ENCODE data around the gene CLEC1A.

Gene CLEC1A

DNA sequence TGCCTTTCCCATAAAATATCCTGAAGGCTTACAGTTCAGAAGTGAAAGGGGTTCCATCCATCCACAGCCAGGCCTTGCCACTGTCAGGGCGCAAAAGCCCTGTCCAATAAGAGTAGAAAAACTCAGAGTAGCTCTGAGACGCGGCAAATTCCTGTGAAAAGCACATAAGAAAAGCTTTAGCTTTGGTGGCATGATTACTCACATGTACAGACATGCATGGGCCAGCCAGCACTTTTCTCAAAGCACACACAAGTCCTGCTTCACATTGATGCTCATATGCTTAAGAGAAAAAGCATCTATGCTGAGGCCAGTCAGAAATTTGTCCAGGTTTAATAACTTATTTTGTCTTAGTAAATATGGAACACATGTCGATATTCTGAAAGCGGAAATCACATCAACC lies 25.5 kb downstream of the CLEC1A start:
- no peak for DNase-seq (ENCODE audit: low spot score)
- Histone ChIP-seq H3K27ac (no peak overlapping the region), H3K4me3 (no peak overlapping the region)
- TF ChIP-seq, protein P1, sequence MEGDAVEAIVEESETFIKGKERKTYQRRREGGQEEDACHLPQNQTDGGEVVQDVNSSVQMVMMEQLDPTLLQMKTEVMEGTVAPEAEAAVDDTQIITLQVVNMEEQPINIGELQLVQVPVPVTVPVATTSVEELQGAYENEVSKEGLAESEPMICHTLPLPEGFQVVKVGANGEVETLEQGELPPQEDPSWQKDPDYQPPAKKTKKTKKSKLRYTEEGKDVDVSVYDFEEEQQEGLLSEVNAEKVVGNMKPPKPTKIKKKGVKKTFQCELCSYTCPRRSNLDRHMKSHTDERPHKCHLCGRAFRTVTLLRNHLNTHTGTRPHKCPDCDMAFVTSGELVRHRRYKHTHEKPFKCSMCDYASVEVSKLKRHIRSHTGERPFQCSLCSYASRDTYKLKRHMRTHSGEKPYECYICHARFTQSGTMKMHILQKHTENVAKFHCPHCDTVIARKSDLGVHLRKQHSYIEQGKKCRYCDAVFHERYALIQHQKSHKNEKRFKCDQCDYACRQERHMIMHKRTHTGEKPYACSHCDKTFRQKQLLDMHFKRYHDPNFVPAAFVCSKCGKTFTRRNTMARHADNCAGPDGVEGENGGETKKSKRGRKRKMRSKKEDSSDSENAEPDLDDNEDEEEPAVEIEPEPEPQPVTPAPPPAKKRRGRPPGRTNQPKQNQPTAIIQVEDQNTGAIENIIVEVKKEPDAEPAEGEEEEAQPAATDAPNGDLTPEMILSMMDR (IDR thresholded peaks at IDR 0.05) = no peak

DNA sequence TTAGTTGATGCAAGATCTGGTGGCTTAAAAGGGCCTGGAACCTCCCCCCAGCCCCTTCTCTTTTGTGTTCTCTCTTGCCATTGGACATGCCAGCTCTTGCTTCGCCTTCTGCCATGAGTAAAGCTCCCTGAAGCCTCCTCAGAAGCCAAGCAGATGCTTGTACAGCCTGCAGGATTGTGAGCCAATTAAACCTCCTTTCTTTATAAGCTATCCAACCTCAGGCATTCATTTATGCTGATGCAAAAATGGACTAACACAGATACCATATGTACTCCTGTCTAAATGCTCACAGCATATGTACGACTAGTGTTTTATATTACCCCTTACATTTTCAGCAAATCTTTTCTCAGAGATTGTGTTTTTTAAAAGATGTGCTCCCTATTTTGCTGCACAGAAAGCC lies 26.7 kb downstream of the CLEC1A start:
- DNase-seq (ENCODE audit: low spot score) = no peak
- Histone ChIP-seq H3K4me3 (no peak overlapping the region), H3K27ac (no peak overlapping the region)
- TF ChIP-seq, protein P1 (IDR thresholded peaks at IDR 0.05) = no peak

DNA sequence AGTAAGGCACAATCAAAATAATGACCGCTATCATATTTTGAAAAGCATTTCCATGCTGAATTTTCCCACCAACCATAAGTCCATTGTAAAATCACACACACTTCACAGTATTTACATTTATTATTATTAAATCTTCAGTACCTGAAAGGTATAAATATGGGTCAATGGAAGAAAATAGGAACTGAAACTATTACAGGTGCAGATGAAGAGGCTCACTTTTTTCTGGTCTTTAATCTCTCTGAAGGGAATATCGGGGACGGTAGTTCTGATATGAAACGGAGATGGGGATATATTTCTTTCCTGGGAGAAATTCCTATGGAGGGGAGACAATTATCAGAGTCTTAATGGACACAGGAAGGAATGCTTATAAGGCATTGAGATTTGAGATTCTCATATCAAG lies 28.4 kb downstream of the CLEC1A start:
- TF ChIP-seq, protein P1 (IDR thresholded peaks at IDR 0.05) = no peak
- H3K27ac ChIP-seq = no peak overlapping the region
- no peak for DNase-seq (ENCODE audit: low spot score)
- H3K4me3 ChIP-seq = no peak overlapping the region

DNA sequence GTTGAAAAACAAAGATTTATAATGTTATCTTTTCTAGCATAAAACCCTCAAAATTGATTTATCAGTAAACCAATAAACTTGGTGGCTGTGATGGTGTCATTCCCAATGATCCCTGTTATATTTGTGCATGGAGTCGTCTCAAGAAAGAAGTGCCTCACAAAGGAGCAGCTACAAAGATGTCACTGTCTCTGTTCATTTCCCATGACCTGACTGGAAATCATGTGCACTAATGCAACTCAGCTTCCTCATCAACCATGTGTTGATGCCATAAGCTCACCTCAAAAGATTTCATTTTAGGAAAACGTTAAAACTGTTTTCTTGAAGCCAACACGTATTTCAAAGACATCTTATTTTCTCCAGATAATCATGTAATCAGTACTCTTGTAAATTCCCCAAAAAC lies 28.8 kb downstream of the CLEC1A start:
- H3K4me3 ChIP-seq = no peak overlapping the region
- TF ChIP-seq, protein P1 (IDR thresholded peaks at IDR 0.05) = no peak
- H3K27ac ChIP-seq = no peak overlapping the region
- no peak for DNase-seq (ENCODE audit: low spot score)

DNA sequence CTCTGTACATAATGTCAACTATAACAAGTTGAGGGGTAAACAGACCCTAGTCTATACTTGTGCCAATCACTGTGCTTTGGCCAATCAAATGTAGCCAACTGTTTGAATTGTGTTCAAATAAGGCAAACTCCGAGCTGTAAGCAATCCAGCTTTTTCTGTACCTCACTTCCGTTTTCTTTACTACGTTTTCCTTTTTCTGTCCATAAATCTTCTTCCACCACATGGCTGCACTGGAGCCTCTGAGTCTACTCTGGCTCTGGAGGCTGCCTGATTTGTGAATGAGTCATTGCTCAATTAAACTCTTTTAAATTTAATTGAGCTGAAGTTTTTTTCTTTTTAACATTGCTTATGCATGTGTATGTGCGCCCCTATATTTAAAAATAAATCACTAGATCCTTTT lies 29.7 kb downstream of the CLEC1A start:
- Histone ChIP-seq H3K27ac (peak overlapping the region in 1 of 2 donors; percentile 81), H3K4me3 (no peak overlapping the region)
- no peak for DNase-seq (ENCODE audit: low spot score)
- TF ChIP-seq, protein P1 (IDR thresholded peaks at IDR 0.05) = no peak

DNA sequence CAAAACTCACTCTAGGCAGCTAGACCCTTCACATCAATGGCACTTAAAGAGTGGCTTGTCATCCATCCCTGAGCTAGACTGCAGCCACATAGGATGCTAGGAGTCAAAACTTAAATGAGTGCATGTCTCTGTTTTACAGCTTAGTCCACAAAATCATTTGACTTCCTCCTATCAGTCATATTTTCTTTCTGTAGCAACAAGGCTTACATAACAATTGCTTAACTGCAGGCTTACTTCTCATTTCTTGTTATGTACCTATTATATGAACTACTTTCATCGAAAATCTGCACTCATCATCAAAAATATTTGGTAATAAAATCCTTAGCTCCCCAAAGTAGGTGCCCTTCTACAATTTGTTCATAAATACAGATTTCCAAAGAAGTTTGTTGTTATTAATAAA lies 30.1 kb downstream of the CLEC1A start:
- TF ChIP-seq, protein P1 (IDR thresholded peaks at IDR 0.05) = no peak
- H3K27ac ChIP-seq = peak overlapping the region in 1 of 2 donors; percentile 81

DNA sequence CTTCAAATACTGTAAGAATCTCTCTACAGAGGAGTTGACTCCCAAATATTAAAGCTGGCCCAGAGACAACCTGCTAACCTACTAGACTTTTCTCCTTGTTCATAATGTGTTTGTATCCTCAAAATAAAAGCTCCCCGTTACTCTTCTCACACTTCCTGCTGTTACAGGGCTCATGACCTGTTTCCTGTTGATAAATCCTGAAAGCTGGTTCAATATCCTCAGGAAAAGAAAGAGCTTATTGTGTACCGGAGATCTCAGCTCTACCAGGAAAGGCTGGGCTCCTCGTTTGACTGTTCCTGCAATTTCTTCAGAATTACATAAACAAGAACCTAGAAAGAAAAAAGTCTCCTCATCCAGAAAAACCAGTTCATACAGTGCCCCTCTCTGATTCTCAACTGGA lies 30.8 kb downstream of the CLEC1A start:
- no peak overlapping the region for H3K4me3 ChIP-seq
- DNase-seq (ENCODE audit: low spot score) = no peak
- TF ChIP-seq, protein P1 (IDR thresholded peaks at IDR 0.05) = no peak
- peak overlapping the region in 1 of 2 donors; percentile 81 for H3K27ac ChIP-seq

More for the DNA sequence above, 30.1 kb downstream of the CLEC1A start:
- H3K4me3 ChIP-seq = no peak overlapping the region
- no peak for DNase-seq (ENCODE audit: low spot score)
